Loucy (cell line): ENCODE results near the gene VEPH1.
A peak's percentile ranks its signal among the peaks of the same experiment; 100 is the strongest.

Source experiments
- H2AFZ ChIP-seq: fragments of 200-600 bp; sonication (generic); 2 replicates; pipeline ENCODE4 v1.6.0; 2016; ENCODE audit warnings: antibody characterized with exemption, mild to moderate bottlenecking, low read length, moderate library complexity
- H3F3A ChIP-seq: fragments of 200-600 bp; 2 replicates; pipeline ENCODE4 v1.6.0; 2016; ENCODE audit warnings: antibody characterized with exemption, low read depth, mild to moderate bottlenecking
- H3K27me3 ChIP-seq: fragments of 200-600 bp; sonication (generic); 2 replicates; pipeline ENCODE4 v1.6.1; 2014; ENCODE audit warnings: low read length, mild to moderate bottlenecking; ENCODE audit not compliant: insufficient read depth, poor library complexity, severe bottlenecking
- H3K36me3 ChIP-seq: fragments of 200-600 bp; sonication (generic); 2 replicates; pipeline ENCODE4 v1.6.1; 2016; ENCODE audit warnings: low read length; ENCODE audit not compliant: insufficient read depth
- H3K4me1 ChIP-seq: fragments of 200-600 bp; sonication (generic); 2 replicates; pipeline ENCODE4 v1.5.1; 2014; ENCODE audit warnings: low read length, mild to moderate bottlenecking; ENCODE audit not compliant: insufficient read depth, poor library complexity, severe bottlenecking
- H3K4me2 ChIP-seq: fragments of 200-600 bp; sonication (generic); 2 replicates; pipeline ENCODE4 v1.6.0; 2014; ENCODE audit warnings: antibody characterized with exemption, low read length, low read depth, mild to moderate bottlenecking; ENCODE audit not compliant: poor library complexity, severe bottlenecking
- H3K4me3 ChIP-seq: fragments of 200-600 bp; sonication (generic); 2 replicates; pipeline ENCODE4 v1.5.1; 2014; ENCODE audit warnings: low read length, mild to moderate bottlenecking, mixed read lengths; ENCODE audit not compliant: poor library complexity, severe bottlenecking
- H3K79me2 ChIP-seq: fragments of 200-600 bp; sonication (generic); 2 replicates; pipeline ENCODE4 v1.6.1; 2014; ENCODE audit warnings: low read length; ENCODE audit not compliant: insufficient read depth
- H3K9ac ChIP-seq: fragments of 200-600 bp; sonication (generic); 2 replicates; pipeline ENCODE4 v1.6.0; 2014; ENCODE audit warnings: mild to moderate bottlenecking, low read depth, low read length, moderate library complexity; ENCODE audit not compliant: poor library complexity, severe bottlenecking
- H3K9me2 ChIP-seq: fragments of 200-600 bp; sonication (generic); replicated peaks from 2 replicates; pipeline ENCODE4 v1.6.1; 2016; ENCODE audit warnings: low read depth, low read length, mixed read lengths
- H3K9me3 ChIP-seq: fragments of 200-600 bp; sonication (generic); 2 replicates; pipeline ENCODE4 v1.6.1; 2014; ENCODE audit warnings: mild to moderate bottlenecking, antibody characterized with exemption, low read length, low read depth; ENCODE audit not compliant: insufficient read depth
- H4K20me1 ChIP-seq: fragments of 200-600 bp; sonication (generic); 2 replicates; pipeline ENCODE4 v1.6.0; 2014; ENCODE audit warnings: antibody characterized with exemption, low read length, mild to moderate bottlenecking; ENCODE audit not compliant: insufficient read depth, poor library complexity, severe bottlenecking
- EZH2phosphoT487 ChIP-seq: fragments of 200-600 bp; IDR thresholded peaks from 2 replicates; pipeline ENCODE4 v1.6.1; 2018; ENCODE audit warnings: antibody characterized with exemption, mild to moderate bottlenecking, moderate library complexity, borderline replicate concordance
- TF ChIP-seq, protein P1 (sequence below): fragments of 200-600 bp; sonication (generic); conservative IDR thresholded peaks from 2 replicates; pipeline ENCODE4 v1.5.1; 2014; ENCODE audit warnings: mild to moderate bottlenecking, antibody characterized with exemption, low read length

The VEPH1 gene

DNA sequence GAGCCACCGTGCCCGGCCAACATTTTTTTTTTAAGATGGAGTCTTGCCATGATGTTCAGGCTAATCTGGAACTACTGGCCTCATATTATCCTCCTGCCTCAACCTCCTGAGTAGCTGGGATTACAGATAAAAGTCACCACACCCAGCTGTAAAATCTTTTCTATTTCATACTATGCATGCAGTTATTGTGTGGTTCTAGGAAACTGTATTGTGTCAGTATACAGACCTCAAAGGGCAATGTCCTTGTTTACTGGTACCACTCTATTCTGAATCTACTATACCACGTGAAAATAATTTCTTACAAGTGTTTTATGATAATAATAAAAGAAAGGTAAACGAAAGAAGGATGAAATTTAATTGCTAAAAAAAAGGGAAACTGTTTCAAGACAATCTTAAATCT lies 190.0 kb downstream of the VEPH1 start:
- Histone ChIP-seq H3K9me3 (no peaks in the 10 kb centered on the region), H3K9me2 (no peaks in the 10 kb centered on the region), H3F3A (no peaks in the 10 kb centered on the region), H3K27me3 (no peaks in the 10 kb centered on the region), H3K4me2 (no peak overlapping the region), H3K9ac (no peak overlapping the region), H4K20me1 (no peaks in the 10 kb centered on the region), H2AFZ (no peak overlapping the region), H3K4me1 (peaks cover 15% of the 10 kb centered on the region), H3K36me3 (no peaks in the 10 kb centered on the region), H3K4me3 (no peak overlapping the region), H3K79me2 (no peaks in the 10 kb centered on the region)
- TF ChIP-seq, protein P1, sequence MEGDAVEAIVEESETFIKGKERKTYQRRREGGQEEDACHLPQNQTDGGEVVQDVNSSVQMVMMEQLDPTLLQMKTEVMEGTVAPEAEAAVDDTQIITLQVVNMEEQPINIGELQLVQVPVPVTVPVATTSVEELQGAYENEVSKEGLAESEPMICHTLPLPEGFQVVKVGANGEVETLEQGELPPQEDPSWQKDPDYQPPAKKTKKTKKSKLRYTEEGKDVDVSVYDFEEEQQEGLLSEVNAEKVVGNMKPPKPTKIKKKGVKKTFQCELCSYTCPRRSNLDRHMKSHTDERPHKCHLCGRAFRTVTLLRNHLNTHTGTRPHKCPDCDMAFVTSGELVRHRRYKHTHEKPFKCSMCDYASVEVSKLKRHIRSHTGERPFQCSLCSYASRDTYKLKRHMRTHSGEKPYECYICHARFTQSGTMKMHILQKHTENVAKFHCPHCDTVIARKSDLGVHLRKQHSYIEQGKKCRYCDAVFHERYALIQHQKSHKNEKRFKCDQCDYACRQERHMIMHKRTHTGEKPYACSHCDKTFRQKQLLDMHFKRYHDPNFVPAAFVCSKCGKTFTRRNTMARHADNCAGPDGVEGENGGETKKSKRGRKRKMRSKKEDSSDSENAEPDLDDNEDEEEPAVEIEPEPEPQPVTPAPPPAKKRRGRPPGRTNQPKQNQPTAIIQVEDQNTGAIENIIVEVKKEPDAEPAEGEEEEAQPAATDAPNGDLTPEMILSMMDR, result no peak
- TF ChIP-seq EZH2phosphoT487, result no peak

DNA sequence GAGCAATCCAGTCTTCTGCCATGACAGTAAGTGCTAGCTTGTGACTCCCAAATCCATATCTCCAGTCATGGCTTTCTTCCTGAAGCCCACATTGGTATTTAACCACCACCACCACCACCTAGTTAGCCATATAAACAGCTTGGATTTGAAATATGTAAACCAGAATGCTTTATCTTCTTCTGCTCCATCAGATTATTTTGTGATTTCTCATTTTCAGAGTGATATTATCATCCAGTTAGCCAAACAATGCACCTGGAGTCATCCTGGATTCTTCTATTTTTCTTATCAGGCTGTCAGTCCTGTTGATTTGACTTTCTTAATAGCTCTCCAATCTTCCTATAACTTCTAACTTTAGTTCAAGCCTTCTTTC lies 190.9 kb downstream of the VEPH1 start:
- Histone ChIP-seq H3K9me3 (no peaks in the 10 kb centered on the region), H3K4me1 (peaks cover 15% of the 10 kb centered on the region), H3K36me3 (no peaks in the 10 kb centered on the region), H4K20me1 (no peaks in the 10 kb centered on the region), H2AFZ (peak overlapping the region; percentile 32; the same call in 1 of the 2 replicates), H3F3A (no peaks in the 10 kb centered on the region), H3K9me2 (no peaks in the 10 kb centered on the region), H3K79me2 (no peaks in the 10 kb centered on the region), H3K9ac (no peak overlapping the region), H3K27me3 (no peaks in the 10 kb centered on the region), H3K4me3 (no peak overlapping the region), H3K4me2 (no peak overlapping the region)
- TF ChIP-seq EZH2phosphoT487, result no peak
- TF ChIP-seq, protein P1, result no peak

GRCh38 chr3:157311633-157312375 lies 191.4 kb downstream of the VEPH1 start:
- no peak overlapping the region for H3K4me2 ChIP-seq
- H3K9ac ChIP-seq, result no peak overlapping the region
- no peaks in the 10 kb centered on the region for H3K27me3 ChIP-seq
- H3K9me2 ChIP-seq, result no peaks in the 10 kb centered on the region
- TF ChIP-seq, protein P1, result no peak
- TF ChIP-seq EZH2phosphoT487, result no peak
- peaks cover 15% of the 10 kb centered on the region for H3K4me1 ChIP-seq
- no peaks in the 10 kb centered on the region for H3F3A ChIP-seq
- H3K9me3 ChIP-seq, result no peaks in the 10 kb centered on the region
- H3K79me2 ChIP-seq, result no peaks in the 10 kb centered on the region
- no peak overlapping the region for H3K4me3 ChIP-seq
- no peaks in the 10 kb centered on the region for H4K20me1 ChIP-seq
- H2AFZ ChIP-seq, result peak overlapping the region; percentile 32; the same call in 1 of the 2 replicates
- no peaks in the 10 kb centered on the region for H3K36me3 ChIP-seq
